Smooth muscle cell (in vitro differentiated cells): ENCODE results near the gene ZP3. TPM values are rescaled to one million over a fixed set of nuclear protein-coding genes. Genes with fewer than 3 reads are reported as not detected.

Source experiments
- DNase-seq: peaks from one replicate; lab custom pipeline; 2025; ENCODE audit not compliant: unreplicated experiment; lab: John Stamatoyannopoulos, UW
- H2AFZ ChIP-seq: fragments of 200-600 bp; sonication (generic); 2 replicates; pipeline ENCODE4 v1.6.0; 2016; ENCODE audit warnings: antibody characterized with exemption, low read depth, mild to moderate bottlenecking
- H3F3A ChIP-seq: fragments of 200-600 bp; sonication (generic); 2 replicates; pipeline ENCODE4 v1.6.0; 2017; ENCODE audit warnings: antibody characterized with exemption, low read depth
- H3K27ac ChIP-seq: fragments of 200-600 bp; sonication (generic); 2 replicates; pipeline ENCODE4 v1.5.1; 2016; ENCODE audit warnings: low read depth, mild to moderate bottlenecking
- H3K27me3 ChIP-seq: fragments of 200-600 bp; sonication (generic); 2 replicates; pipeline ENCODE4 v1.6.1; 2016; ENCODE audit warnings: low read depth, mild to moderate bottlenecking
- H3K36me3 ChIP-seq: fragments of 200-600 bp; sonication (generic); 2 replicates; pipeline ENCODE4 v1.5.1; 2016; ENCODE audit warnings: low read depth
- H3K4me1 ChIP-seq: fragments of 200-600 bp; sonication (generic); 2 replicates; pipeline ENCODE4 v1.5.1; 2016; ENCODE audit warnings: low read depth
- H3K4me2 ChIP-seq: fragments of 200-600 bp; sonication (generic); 2 replicates; pipeline ENCODE4 v1.6.0; 2016; ENCODE audit warnings: mild to moderate bottlenecking
- H3K4me3 ChIP-seq: fragments of 200-600 bp; sonication (generic); 2 replicates; pipeline ENCODE4 v1.5.1; 2016; ENCODE audit warnings: mild to moderate bottlenecking
- H3K79me2 ChIP-seq: fragments of 200-600 bp; sonication (generic); 2 replicates; pipeline ENCODE4 v1.6.0; 2016; ENCODE audit warnings: low read depth, mild to moderate bottlenecking
- H3K9ac ChIP-seq: fragments of 200-600 bp; sonication (generic); 2 replicates; pipeline ENCODE4 v1.6.0; 2016; ENCODE audit warnings: low read depth
- H3K9me3 ChIP-seq: fragments of 200-600 bp; sonication (generic); replicated peaks from 2 replicates; pipeline ENCODE4 v1.5.1; 2016; ENCODE audit warnings: low read depth
- H4K20me1 ChIP-seq: fragments of 200-600 bp; sonication (generic); 2 replicates; pipeline ENCODE4 v1.6.0; 2016; ENCODE audit warnings: low read depth
- WGBS: methylation state at CpG from one replicate; pipeline ENCODE4 v1.1.7; 2016; ENCODE audit warnings: low lambda C conversion rate; 5-methylcytosine and 5-hydroxymethylcytosine counted together
- polyA plus RNA-seq: library from polyadenylated mRNA; unstranded; fragments of >200 nt; fragmentation: Nextera tagmentation; extraction: Ambion mirVana; gene quantifications from 2 replicates; pipeline ENCODE4 v1.2.1, GENCODE V29; 2016
- total RNA-seq: library from RNA; depleted of rRNA; stranded (reverse); fragments of >200 nt; gene quantifications from 2 replicates; pipeline ENCODE4 v1.2.3, GENCODE V29; 2014
- TF ChIP-seq, protein P1 (sequence below): fragments of 200-600 bp; sonication (generic); IDR thresholded peaks from 2 replicates; pipeline ENCODE4 v1.5.1; 2017; ENCODE audit warnings: borderline replicate concordance, mild to moderate bottlenecking, antibody characterized with exemption; ENCODE audit not compliant: insufficient read depth, poor library complexity, severe bottlenecking

The ZP3 gene
- total and polyA plus RNA-seq, 2 experiments from 2014 or later, result 1.3 to 1.6 TPM

DNA sequence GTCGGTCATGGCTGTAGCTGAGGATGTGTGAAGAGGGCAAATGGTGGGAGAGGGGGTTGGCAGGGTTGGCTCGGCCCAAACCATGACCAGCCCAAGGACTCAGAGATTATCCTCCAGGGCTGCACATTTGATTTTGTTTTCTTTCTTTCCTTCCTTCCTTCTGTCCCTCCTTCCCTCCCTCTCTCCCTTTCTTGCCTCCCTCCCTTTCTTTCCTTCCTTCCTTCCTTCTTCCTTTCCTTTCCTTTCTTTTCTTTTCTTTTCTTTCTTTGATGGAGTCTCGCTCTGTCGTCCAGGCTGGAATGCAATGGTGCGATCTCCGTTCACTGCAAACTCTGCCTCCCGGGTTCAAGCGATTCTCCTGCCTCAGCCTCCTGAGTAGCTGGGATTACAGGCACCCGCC, 19.0 kb upstream of the ZP3 start:
- Histone ChIP-seq H2AFZ (no peak overlapping the region), H3K4me2 (no peak overlapping the region), H3K27ac (no peak overlapping the region), H3F3A (no peaks in the 10 kb centered on the region), H3K27me3 (no peaks in the 10 kb centered on the region), H3K36me3 (no peaks in the 10 kb centered on the region), H3K79me2 (no peaks in the 10 kb centered on the region), H4K20me1 (no peaks in the 10 kb centered on the region), H3K9ac (no peak overlapping the region), H3K9me3 (no peaks in the 10 kb centered on the region), H3K4me3 (no peak overlapping the region), H3K4me1 (no peaks in the 10 kb centered on the region)
- 87% methylated on average over 9 of the region's 9 CpGs for WGBS
- TF ChIP-seq, protein P1, sequence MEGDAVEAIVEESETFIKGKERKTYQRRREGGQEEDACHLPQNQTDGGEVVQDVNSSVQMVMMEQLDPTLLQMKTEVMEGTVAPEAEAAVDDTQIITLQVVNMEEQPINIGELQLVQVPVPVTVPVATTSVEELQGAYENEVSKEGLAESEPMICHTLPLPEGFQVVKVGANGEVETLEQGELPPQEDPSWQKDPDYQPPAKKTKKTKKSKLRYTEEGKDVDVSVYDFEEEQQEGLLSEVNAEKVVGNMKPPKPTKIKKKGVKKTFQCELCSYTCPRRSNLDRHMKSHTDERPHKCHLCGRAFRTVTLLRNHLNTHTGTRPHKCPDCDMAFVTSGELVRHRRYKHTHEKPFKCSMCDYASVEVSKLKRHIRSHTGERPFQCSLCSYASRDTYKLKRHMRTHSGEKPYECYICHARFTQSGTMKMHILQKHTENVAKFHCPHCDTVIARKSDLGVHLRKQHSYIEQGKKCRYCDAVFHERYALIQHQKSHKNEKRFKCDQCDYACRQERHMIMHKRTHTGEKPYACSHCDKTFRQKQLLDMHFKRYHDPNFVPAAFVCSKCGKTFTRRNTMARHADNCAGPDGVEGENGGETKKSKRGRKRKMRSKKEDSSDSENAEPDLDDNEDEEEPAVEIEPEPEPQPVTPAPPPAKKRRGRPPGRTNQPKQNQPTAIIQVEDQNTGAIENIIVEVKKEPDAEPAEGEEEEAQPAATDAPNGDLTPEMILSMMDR, result no peak
- no peak for DNase-seq

DNA sequence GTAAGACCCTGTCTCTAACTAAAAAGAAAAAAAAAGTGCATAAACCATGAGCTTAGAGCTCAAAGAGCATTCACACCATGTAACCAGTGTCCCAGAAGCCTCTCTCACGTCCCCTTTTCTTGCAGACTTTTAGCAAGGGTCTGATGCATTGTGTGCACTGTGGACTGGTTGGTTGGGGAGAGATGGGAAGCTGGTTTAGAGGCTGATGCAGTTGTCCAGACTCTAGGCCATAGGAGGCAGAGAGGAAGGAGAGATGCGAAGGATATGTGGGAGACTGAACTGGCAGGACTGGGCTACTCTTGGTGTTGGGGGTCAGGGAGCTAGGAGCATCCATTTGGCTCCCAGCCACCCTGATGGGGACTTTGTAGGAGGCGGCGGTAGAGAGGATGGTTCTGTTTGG, 17.0 kb upstream of the ZP3 start:
- no peak for DNase-seq
- H3K9me3 ChIP-seq, result no peaks in the 10 kb centered on the region
- H2AFZ ChIP-seq, result no peak overlapping the region
- TF ChIP-seq, protein P1, result no peak
- WGBS, result 88% methylated on average over 2 of the region's 4 CpGs
- no peaks in the 10 kb centered on the region for H3K4me1 ChIP-seq
- H3F3A ChIP-seq, result no peaks in the 10 kb centered on the region
- H3K27ac ChIP-seq, result no peak overlapping the region
- no peak overlapping the region for H3K4me3 ChIP-seq
- H3K36me3 ChIP-seq, result no peaks in the 10 kb centered on the region
- no peak overlapping the region for H3K9ac ChIP-seq
- H3K4me2 ChIP-seq, result no peak overlapping the region
- no peaks in the 10 kb centered on the region for H4K20me1 ChIP-seq
- no peaks in the 10 kb centered on the region for H3K79me2 ChIP-seq
- H3K27me3 ChIP-seq, result no peaks in the 10 kb centered on the region

DNA sequence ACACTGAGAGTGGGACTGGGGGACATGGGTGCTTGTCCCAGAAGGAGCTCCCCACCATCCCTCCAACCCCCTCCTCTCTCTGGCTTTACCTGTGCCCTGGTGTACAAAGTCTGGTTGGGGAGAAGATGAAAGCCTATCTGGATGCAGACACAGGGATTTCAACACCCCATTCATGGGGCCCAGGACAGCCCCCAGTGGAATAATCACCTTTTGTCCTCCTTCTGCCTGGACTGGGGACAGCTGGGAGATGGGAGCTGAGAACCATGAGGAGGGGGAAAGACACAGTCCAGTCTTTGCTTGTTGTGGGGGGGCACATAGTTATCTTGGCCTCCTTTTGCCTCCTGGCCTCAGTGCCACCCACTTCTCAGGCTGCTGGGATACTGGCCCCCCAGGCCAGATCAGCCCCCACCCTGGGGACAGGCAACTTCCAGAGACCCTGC, 16.6 kb upstream of the ZP3 start:
- no peak overlapping the region for H3K4me2 ChIP-seq
- no peaks in the 10 kb centered on the region for H3K79me2 ChIP-seq
- TF ChIP-seq, protein P1, result no peak
- H3K27ac ChIP-seq, result no peak overlapping the region
- H3K9ac ChIP-seq, result no peak overlapping the region
- H3F3A ChIP-seq, result no peaks in the 10 kb centered on the region
- H3K36me3 ChIP-seq, result no peaks in the 10 kb centered on the region
- H3K4me1 ChIP-seq, result no peaks in the 10 kb centered on the region
- H3K4me3 ChIP-seq, result no peak overlapping the region
- H2AFZ ChIP-seq, result no peak overlapping the region
- no peaks in the 10 kb centered on the region for H3K9me3 ChIP-seq
- no peaks in the 10 kb centered on the region for H3K27me3 ChIP-seq
- no peak for DNase-seq
- no peaks in the 10 kb centered on the region for H4K20me1 ChIP-seq

DNA sequence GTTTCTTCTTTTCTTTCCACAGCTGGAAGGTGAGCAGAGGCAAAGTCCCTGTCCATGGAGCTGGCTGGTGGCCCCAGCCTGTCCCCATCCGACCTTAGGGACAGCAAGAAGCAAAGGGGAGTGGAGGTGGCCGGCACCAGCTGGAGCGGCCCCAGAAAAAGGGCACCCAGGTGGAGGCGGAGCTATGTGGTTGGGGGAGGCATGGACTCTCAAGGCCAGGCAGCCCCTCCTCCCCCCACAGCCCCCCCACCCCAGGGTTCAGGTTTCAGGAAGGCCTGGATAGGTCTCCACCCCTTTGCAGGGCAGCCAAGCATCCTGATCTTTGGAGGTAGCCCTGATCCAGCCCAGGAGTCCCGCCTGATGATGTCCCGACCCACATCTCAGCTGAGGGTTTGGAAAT, 15.2 kb upstream of the ZP3 start, which contains the start of gene SSC4D:
SSC4D (minus strand) TSS at position 161 of the 400 bp plus-strand sequence. CDS start 5,258 bp downstream, outside the sequence.
- Histone ChIP-seq H3K9ac (no peak within 1 kb of the TSS), H3K4me1 (no peaks in the 10 kb centered on the region), H3K4me2 (peak within 1 kb of the TSS; percentile 31), H3K27me3 (no peaks in the 10 kb centered on the region), H3K79me2 (no peaks in the 10 kb centered on the region), H2AFZ (peak within 1 kb of the TSS; percentile 62), H3K27ac (no peak within 1 kb of the TSS), H4K20me1 (no peaks in the 10 kb centered on the region), H3K9me3 (no peaks in the 10 kb centered on the region), H3K36me3 (no peaks in the 10 kb centered on the region), H3F3A (no peaks in the 10 kb centered on the region), H3K4me3 (peak within 1 kb of the TSS; percentile 29)
- WGBS, result 21% methylated on average over 6 of the region's 6 CpGs
- TF ChIP-seq, protein P1, result no peak
- DNase-seq, result no peak
